Heart left ventricle (tissue), 16 donors: ENCODE results near the gene SELENOT. TPM values are rescaled to one million over a fixed set of nuclear protein-coding genes. Genes with fewer than 3 reads are reported as not detected.

ENCODE experiments used
- ATAC-seq, 4 donors: fragments of 200-7000 bp; cut with Tn5 transposase; one replicate each; pipeline ENCODE4 v1.9.1; 2020 to 2022; ENCODE audit warnings: moderate library complexity in 4 of 4, mild to moderate bottlenecking in 3 of 4, moderate number of reproducible peaks in 1 of 4
- DNase-seq, 5 donors: peaks; one replicate each; pipeline ENCODE4 v3.0.0-alpha.2; 2020
- H3K27ac ChIP-seq, 12 donors: fragments of 200-600 bp; sonication (generic) in 4 of 12; one replicate each; pipeline versions ENCODE4 v1.5.0 to v1.8.0; 2016 to 2022; ENCODE audit warnings: mild to moderate bottlenecking in 2 of 12
- H3K27me3 ChIP-seq, 9 donors: fragments of 200-600 bp; sonication (generic) in 2 of 9; one replicate each; pipeline versions ENCODE4 v1.5.1 to v1.8.0; 2016 to 2022; ENCODE audit warnings: mild to moderate bottlenecking in 3 of 9
- H3K36me3 ChIP-seq, 9 donors: fragments of 200-600 bp; sonication (generic) in 2 of 9; one replicate each; pipeline versions ENCODE4 v1.5.0 to v1.8.0; 2018 to 2022; ENCODE audit warnings: mild to moderate bottlenecking in 2 of 9
- H3K4me1 ChIP-seq, 12 donors: fragments of 200-600 bp; sonication (generic) in 4 of 12; one replicate each; pipeline versions ENCODE4 v1.5.0 to v1.8.0; 2016 to 2022; ENCODE audit warnings: mild to moderate bottlenecking in 3 of 12
- H3K4me3 ChIP-seq, 12 donors: fragments of 200-600 bp; sonication (generic) in 4 of 12; one replicate each; pipeline versions ENCODE4 v1.5.0 to v1.8.0; 2017 to 2022; ENCODE audit warnings: mild to moderate bottlenecking in 9 of 12, moderate library complexity in 4 of 12
- H3K9me3 ChIP-seq, 12 donors: fragments of 200-600 bp; sonication (generic) in 4 of 12; one replicate each; pipeline versions ENCODE4 v1.5.0 to v1.8.0; 2016 to 2022; ENCODE audit warnings: mild to moderate bottlenecking in 1 of 12
- POLR2A ChIP-seq, 2 donors: fragments of 450-650 bp; IDR thresholded peaks; one replicate each; pipeline ENCODE4 v1.6.1; 2017; ENCODE audit warnings: antibody characterized with exemption in 2 of 2, mild to moderate bottlenecking in 2 of 2, moderate library complexity in 2 of 2
- WGBS, 4 donors: extraction: QIAGEN DNeasy Blood & Tissue Kit in 2 of 4; methylation state at CpG; one replicate each; pipeline versions ENCODE4 v1.1.5 to v1.1.7; 2013 to 2018; 5-methylcytosine and 5-hydroxymethylcytosine counted together
- intact Hi-C, 10 donors: fragments of 100-400 bp; cut with DNase I; formaldehyde crosslinking; loops; one replicate each; pipeline versions ENCODE4 v1.11.1 to v1.14.2; 2022
- polyA plus RNA-seq, 2 donors: library from polyadenylated mRNA; stranded (reverse); fragments of 200-250 nt; gene quantifications; one replicate each; pipeline ENCODE4 v1.2.3, GENCODE V29; 2013
- total RNA-seq, 9 donors: library from RNA; depleted of rRNA in 2 of 9; stranded (reverse); fragments of >200 nt in 2 of 9; fragmentation: NEBNext Ultra II Directional in 3 of 9; extraction: Animal tissue kit (Norgen Biotek cat#: 25700) in 3 of 9; gene quantifications; one replicate each; pipeline versions ENCODE4 v1.1.0 to v1.2.4, GENCODE V29; 2016 to 2023
- TF ChIP-seq, protein P1 (sequence below), 12 donors: fragments of 200-600 bp; sonication (generic) in 4 of 12; IDR thresholded peaks; one replicate each; pipeline versions ENCODE4 v1.5.0 to v1.8.0; 2018 to 2022; ENCODE audit warnings: antibody characterized with exemption in 12 of 12, mild to moderate bottlenecking in 5 of 12
- donor health status: ischemic (EF 13 %, LVEDD 7.1; RV severe dilation, severe dysfunction).
- donor health status: healthy with polysubstance abuse.
- donor health status: DM: no; HTN: yes; CAD: no.
- donor health status: DM: no; HTN: no; CAD: no.
- donor health status: ischemic (EF 25% LVEDD 6.9; RV normal size, moderate dysfunction).
- donor health status: ischemic (EF 25% LVEDD 5.7; RV mildly dilated, moderate dysfunction).
- donor health status: healthy.
- donor health status: DM: yes; HTN: yes; CAD: no.
- donor health status: ischemic (EF 35%, LVEDD 5.7; RV mildly dilated, moderate dysfunction).
- donor health status: nonischemic (EF 11% LVEDD 7.7; RV severe dilation, severe dysfunction).
- donor health status: DM: yes; HTN: yes; CAD: no.
- donor health status: PGD.
- donor health status: ischemic (EF 29% LVEDD 5.4; RV normal size, mild dysfunction).
- donor health status: nonischemic (EF 23%, LVEDD 6.1; RV moderate dilation, normal function).

Gene SELENOT
- total and polyA plus RNA-seq, 11 donors: 19.4 to 120 (median 80.1) TPM

DNA sequence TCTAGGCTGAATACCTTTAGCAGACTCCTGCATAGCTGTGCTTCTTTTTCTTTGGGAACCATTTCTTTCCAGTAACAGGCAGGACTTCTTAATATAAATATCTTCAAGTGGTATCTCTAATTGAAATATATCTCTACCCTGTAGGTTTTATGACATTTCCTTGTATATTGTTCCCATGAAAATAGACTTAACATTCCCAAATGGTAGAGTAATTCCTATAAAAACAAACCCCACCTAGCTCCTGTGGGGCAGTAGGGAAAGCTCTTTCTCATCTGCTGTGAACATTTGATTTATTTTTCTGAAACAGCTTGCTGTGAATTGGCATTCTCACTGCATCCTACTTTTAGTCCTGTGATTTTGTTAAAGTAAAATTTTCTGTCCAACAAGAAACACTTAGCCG, 20.8 kb downstream of the SELENOT start:
- H3K36me3 ChIP-seq: peaks cover 0 to 64% (median 56%) of the 10 kb centered on the region in 9 donors
- H3K27ac ChIP-seq: no peak overlapping the region
- WGBS, 4 donors: 89 to 100% (median 96%) methylated on average over 1 of the region's 1 CpG

DNA sequence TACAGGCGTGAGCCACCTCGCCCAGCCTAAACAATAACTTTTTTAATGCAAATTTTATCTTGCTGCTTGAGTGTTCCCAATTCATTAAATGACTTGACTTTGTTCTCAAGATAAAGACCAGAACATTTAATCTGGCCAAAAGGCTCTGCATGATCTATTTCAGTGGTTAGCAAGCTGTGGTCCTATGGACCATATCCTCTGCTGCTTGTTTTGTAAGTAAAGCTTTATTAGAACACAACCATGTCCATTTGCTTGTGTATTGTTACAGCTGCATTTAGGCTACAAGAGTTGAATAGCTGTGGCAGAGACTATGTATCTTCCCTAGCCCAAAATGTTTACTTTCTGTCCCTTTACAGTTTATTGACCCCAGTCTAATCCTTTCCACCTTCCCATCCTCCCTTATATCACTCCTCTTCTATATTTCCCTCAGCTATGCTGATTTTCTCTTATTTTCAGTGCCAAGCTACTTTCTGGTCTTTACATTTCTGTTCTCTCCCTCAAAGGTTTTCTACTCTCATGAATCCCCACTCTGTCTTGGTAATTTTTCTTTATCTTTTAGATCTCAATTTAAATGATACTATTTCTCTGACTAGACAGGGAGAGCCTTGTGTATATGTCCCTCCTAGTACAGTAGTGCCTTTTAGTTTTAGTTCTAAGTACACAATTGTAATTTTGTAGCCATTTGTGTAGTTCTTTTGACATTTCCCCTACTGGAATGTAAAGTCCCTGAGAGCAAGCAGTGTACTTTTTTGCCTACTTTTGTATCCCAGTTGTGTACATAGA, 23.2 kb downstream of the SELENOT start:
- H3K27ac ChIP-seq: no peak overlapping the region
- peaks cover 0 to 83% (median 70%) of the 10 kb centered on the region in 9 donors for H3K36me3 ChIP-seq
- TF ChIP-seq POLR2A (IDR thresholded peaks at IDR 0.05): no peak
- TF ChIP-seq, protein P1, sequence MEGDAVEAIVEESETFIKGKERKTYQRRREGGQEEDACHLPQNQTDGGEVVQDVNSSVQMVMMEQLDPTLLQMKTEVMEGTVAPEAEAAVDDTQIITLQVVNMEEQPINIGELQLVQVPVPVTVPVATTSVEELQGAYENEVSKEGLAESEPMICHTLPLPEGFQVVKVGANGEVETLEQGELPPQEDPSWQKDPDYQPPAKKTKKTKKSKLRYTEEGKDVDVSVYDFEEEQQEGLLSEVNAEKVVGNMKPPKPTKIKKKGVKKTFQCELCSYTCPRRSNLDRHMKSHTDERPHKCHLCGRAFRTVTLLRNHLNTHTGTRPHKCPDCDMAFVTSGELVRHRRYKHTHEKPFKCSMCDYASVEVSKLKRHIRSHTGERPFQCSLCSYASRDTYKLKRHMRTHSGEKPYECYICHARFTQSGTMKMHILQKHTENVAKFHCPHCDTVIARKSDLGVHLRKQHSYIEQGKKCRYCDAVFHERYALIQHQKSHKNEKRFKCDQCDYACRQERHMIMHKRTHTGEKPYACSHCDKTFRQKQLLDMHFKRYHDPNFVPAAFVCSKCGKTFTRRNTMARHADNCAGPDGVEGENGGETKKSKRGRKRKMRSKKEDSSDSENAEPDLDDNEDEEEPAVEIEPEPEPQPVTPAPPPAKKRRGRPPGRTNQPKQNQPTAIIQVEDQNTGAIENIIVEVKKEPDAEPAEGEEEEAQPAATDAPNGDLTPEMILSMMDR (IDR thresholded peaks at IDR 0.05): no peak
- H3K27me3 ChIP-seq: no peaks in the 10 kb centered on the region
- no peaks in the 10 kb centered on the region for H3K9me3 ChIP-seq
- H3K4me3 ChIP-seq: no peak overlapping the region
- intact Hi-C loops: no loop called here
- DNase-seq: no peak
- 91 to 95% (median 91%) methylated on average over 2 of the region's 2 CpGs for WGBS, 4 donors
- peaks cover 0 to 33% (median 16%) of the 10 kb centered on the region in 12 donors for H3K4me1 ChIP-seq
- no peak for ATAC-seq

More for the DNA sequence above, 20.8 kb downstream of the SELENOT start:
- intact Hi-C loops: no loop called here
- ATAC-seq (no peak), DNase-seq (no peak)
- TF ChIP-seq, protein P1 (IDR thresholded peaks at IDR 0.05): no peak
- H3K4me1 ChIP-seq: peaks cover 0 to 37% (median 16%) of the 10 kb centered on the region in 12 donors
- no peak overlapping the region for H3K4me3 ChIP-seq
- no peaks in the 10 kb centered on the region for H3K27me3 ChIP-seq
- H3K9me3 ChIP-seq: no peaks in the 10 kb centered on the region

DNA sequence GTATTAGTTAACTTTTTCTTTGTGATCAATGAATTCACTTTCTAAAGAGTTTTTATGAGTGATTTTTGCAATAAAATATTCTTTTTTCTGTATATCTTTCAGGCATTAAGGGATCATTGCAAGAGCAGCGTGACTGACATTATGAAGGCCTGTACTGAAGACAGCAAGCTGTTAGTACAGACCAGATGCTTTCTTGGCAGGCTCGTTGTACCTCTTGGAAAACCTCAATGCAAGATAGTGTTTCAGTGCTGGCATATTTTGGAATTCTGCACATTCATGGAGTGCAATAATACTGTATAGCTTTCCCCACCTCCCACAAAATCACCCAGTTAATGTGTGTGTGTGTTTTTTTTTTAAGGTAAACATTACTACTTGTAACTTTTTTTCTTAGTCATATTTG, 24.4 kb downstream of the SELENOT start:
- no peaks in the 10 kb centered on the region for H3K9me3 ChIP-seq
- no peaks in the 10 kb centered on the region for H3K27me3 ChIP-seq
- DNase-seq (peak in 2 of 5 donors; percentile 15 to 30), ATAC-seq (peak; percentile 71 to 84 (median 80))
- TF ChIP-seq POLR2A (IDR thresholded peaks at IDR 0.05): no peak
- TF ChIP-seq, protein P1 (IDR thresholded peaks at IDR 0.05): no peak
- peaks cover 0 to 26% (median 14%) of the 10 kb centered on the region in 12 donors for H3K4me1 ChIP-seq
- H3K4me3 ChIP-seq: no peak overlapping the region
- 37 to 43% (median 41%) methylated on average over 2 of the region's 2 CpGs for WGBS, 4 donors
- peak overlapping the region in 1 of 12 donors; percentile 31 for H3K27ac ChIP-seq
- peaks cover 0 to 89% (median 75%) of the 10 kb centered on the region in 9 donors for H3K36me3 ChIP-seq
- intact Hi-C loops: no loop called here

DNA sequence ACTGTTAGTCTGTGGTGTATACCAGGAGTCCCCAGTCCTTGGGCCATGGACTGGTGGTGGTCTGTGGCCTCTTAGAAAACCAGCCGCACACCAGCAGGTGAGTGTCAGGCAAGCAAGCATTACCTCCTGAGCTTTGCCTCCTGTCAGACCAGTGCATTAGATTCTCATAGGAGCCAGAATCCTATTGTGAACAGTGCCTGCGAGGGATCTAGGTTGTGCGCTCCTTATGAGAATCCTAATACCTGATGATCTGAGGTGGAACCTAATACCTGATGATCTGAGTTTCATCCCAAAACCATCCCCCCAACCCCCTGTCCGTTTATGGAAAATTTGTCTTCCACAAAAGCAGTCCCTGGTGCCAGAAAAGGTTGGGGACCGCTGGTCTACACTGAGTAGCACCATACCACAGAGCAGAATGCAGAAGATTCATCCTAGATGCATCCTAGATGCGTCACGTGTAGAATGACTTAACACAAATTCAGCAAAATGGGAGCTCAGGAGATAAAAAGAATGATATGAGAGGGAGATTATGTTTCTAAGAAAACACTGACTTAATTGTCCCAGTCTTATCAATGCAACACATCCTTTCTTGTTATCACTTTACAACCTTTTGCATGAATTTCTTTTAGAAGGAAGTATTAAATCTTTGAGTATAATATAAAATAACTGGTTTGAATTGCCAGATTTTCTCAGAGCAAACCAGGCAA, 28.5 kb downstream of the SELENOT start:
- Histone ChIP-seq H3K4me3 (no peak overlapping the region), H3K27me3 (no peaks in the 10 kb centered on the region), H3K27ac (no peak overlapping the region), H3K9me3 (no peaks in the 10 kb centered on the region), H3K36me3 (peaks cover 0 to 56% (median 45%) of the 10 kb centered on the region in 9 donors), H3K4me1 (peaks cover 0 to 18% (median 4%) of the 10 kb centered on the region in 12 donors)
- intact Hi-C loops: no loop called here
- ATAC-seq (no peak), DNase-seq (no peak)
- WGBS, 4 donors: 89 to 91% (median 90%) methylated on average over 7 of the region's 7 CpGs
- no peak for TF ChIP-seq POLR2A (IDR thresholded peaks at IDR 0.05)
- TF ChIP-seq, protein P1 (IDR thresholded peaks at IDR 0.05): no peak
